WTC11 (cell line): ENCODE results near the gene SH3GLB2.
"Not testable (repeated sequence)": the region's sequence is repeated elsewhere in the genome, so short reads cannot be mapped to it uniquely, and the experiment has no call there.

Experiments
- ATF2 ChIP-seq: sonication (generic); formaldehyde crosslinking; IDR thresholded peaks from 2 replicates; pipeline ENCODE4 v1.8.1; 2022; ENCODE audit warnings: low read depth, missing genetic modification reagents, borderline replicate concordance
- CTCF ChIP-seq: fragments of 200-600 bp; IDR thresholded peaks from 2 replicates; pipeline ENCODE4 v1.8.0; 2022; ENCODE audit warnings: antibody characterized with exemption
- SP1 ChIP-seq: sonication (generic); formaldehyde crosslinking; conservative IDR thresholded peaks from 2 replicates; pipeline ENCODE4 v1.8.1; 2022; ENCODE audit warnings: missing genetic modification reagents
- ZNF263 ChIP-seq: sonication (generic); formaldehyde crosslinking; IDR thresholded peaks from 2 replicates; pipeline ENCODE4 v1.8.1; 2022; ENCODE audit warnings: low read depth, mild to moderate bottlenecking, moderate library complexity, missing genetic modification reagents
- ZNF423 ChIP-seq: fragments of 250-450 bp; sonication (Bioruptor Pico); IDR thresholded peaks from 2 replicates; pipeline ENCODE4 v2.1.2; 2022; ENCODE audit warnings: mild to moderate bottlenecking, moderate library complexity

GRCh38 chr9:129035838-129036237 lies 7.7 kb upstream of the SH3GLB2 start:
- TF ChIP-seq CTCF; ZNF263 (CRISPR knock-in tag); ATF2 (CRISPR knock-in tag); SP1; ZNF423 (CRISPR knock-in tag): not testable (repeated sequence)
